GM12874 (cell line): ENCODE data around the gene AGTPBP1.

Source experiments
- TF ChIP-seq, protein P1 (sequence below): IDR thresholded peaks from 2 replicates; pipeline ENCODE4 v1.5.1; 2011; ENCODE audit warnings: low read depth, mild to moderate bottlenecking, control low read depth, low read length, moderate library complexity; ENCODE audit not compliant: insufficient read depth

Gene AGTPBP1

DNA sequence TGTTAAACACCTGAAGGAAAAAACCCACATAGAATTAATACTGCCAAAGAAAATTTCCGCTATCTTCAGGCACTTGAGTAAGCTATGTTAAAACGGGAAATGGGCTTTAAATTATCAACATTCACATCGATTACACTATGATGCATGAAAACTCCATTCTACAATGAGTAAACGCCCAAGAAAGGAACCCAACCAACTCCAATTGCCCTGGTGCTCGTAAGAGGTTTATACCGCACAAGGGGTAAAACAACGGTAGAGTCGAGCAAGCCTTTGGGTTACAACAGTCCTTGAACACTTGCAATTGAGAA, 1.0 kb downstream of the AGTPBP1 start:
- TF ChIP-seq, protein P1, sequence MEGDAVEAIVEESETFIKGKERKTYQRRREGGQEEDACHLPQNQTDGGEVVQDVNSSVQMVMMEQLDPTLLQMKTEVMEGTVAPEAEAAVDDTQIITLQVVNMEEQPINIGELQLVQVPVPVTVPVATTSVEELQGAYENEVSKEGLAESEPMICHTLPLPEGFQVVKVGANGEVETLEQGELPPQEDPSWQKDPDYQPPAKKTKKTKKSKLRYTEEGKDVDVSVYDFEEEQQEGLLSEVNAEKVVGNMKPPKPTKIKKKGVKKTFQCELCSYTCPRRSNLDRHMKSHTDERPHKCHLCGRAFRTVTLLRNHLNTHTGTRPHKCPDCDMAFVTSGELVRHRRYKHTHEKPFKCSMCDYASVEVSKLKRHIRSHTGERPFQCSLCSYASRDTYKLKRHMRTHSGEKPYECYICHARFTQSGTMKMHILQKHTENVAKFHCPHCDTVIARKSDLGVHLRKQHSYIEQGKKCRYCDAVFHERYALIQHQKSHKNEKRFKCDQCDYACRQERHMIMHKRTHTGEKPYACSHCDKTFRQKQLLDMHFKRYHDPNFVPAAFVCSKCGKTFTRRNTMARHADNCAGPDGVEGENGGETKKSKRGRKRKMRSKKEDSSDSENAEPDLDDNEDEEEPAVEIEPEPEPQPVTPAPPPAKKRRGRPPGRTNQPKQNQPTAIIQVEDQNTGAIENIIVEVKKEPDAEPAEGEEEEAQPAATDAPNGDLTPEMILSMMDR, result no peak

- TF ChIP-seq, protein P1, result no peak
Observed at GRCh38 chr9:85738509-85738908, 3.2 kb downstream of the AGTPBP1 start.

DNA sequence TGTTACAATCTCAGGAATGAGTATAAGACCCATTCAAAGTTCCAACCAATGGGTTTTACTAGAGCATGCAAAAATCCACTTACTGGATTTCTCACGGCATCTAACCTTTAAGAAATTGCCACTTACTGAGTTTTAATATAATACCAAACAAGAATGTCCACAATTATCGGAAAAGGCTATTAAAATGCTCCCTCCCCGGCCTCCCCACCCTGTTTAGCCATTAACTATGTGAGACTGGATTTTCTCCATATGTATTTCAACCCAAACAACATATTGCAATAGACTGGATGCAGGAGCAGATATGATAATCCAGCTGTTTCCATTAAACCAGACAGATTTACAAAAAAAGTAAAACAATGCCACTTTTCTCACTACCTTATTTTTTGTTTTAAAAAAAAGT, 4.1 kb downstream of the AGTPBP1 start:
- TF ChIP-seq, protein P1, result no peak

GRCh38 chr9:85730916-85731630, 10.7 kb downstream of the AGTPBP1 start:
- TF ChIP-seq, protein P1, result no peak

GRCh38 chr9:85729882-85730281, 11.9 kb downstream of the AGTPBP1 start:
- TF ChIP-seq, protein P1, result no peak

- TF ChIP-seq, protein P1, result no peak
Observed at GRCh38 chr9:85727500-85727899, 14.3 kb downstream of the AGTPBP1 start.

- TF ChIP-seq, protein P1, result no peak
Observed at GRCh38 chr9:85726737-85727136, 15.0 kb downstream of the AGTPBP1 start.
